ENCODE measurements around the gene TAX1BP1.
A peak's percentile ranks its signal among the peaks of the same experiment; 100 is the strongest.
"Not testable (repeated sequence)": the region's sequence is repeated elsewhere in the genome, so short reads cannot be mapped to it uniquely, and the experiment has no call there.

TAX1BP1 gene

GRCh38 chr7:27737616-27738015 is 2.3 kb upstream of the TAX1BP1 start:
- DNase-seq (ENCODE audit: extremely low read depth in 1 of 2, low read depth in 1 of 2): no peak

- DNase-seq (ENCODE audit: extremely low read depth in 1 of 2, low read depth in 1 of 2): peak in 1 of 2 donors; percentile 3
These were observed 557 bp upstream of the TAX1BP1 start for GRCh38 chr7:27739301-27739908.

GRCh38 chr7:27740449-27741086 is 606 bp downstream of the TAX1BP1 start:
- DNase-seq (ENCODE audit: extremely low read depth in 1 of 2, low read depth in 1 of 2): peak; percentile 76 to 79

GRCh38 chr7:27742091-27742710 is 2.2 kb downstream of the TAX1BP1 start:
- not testable (repeated sequence) for DNase-seq (ENCODE audit: extremely low read depth in 1 of 2, low read depth in 1 of 2)

- no peak for DNase-seq (ENCODE audit: extremely low read depth in 1 of 2, low read depth in 1 of 2)
These were observed 5.2 kb downstream of the TAX1BP1 start for GRCh38 chr7:27745064-27745583.

GRCh38 chr7:27746486-27746885 is 6.5 kb downstream of the TAX1BP1 start:
- no peak for DNase-seq (ENCODE audit: extremely low read depth in 1 of 2, low read depth in 1 of 2)

GRCh38 chr7:27746978-27747377 is 7.0 kb downstream of the TAX1BP1 start:
- DNase-seq (ENCODE audit: extremely low read depth in 1 of 2, low read depth in 1 of 2): no peak

- DNase-seq (ENCODE audit: extremely low read depth in 1 of 2, low read depth in 1 of 2): no peak
These were observed 7.8 kb downstream of the TAX1BP1 start for GRCh38 chr7:27747589-27748368.

GRCh38 chr7:27750316-27750715 is 10.4 kb downstream of the TAX1BP1 start:
- no peak for DNase-seq (ENCODE audit: extremely low read depth in 1 of 2, low read depth in 1 of 2)

- DNase-seq (ENCODE audit: extremely low read depth in 1 of 2, low read depth in 1 of 2): no peak
These were observed 12.1 kb downstream of the TAX1BP1 start for GRCh38 chr7:27751888-27752660.

GRCh38 chr7:27753863-27754262 is 13.9 kb downstream of the TAX1BP1 start:
- DNase-seq (ENCODE audit: extremely low read depth in 1 of 2, low read depth in 1 of 2): no peak

- DNase-seq (ENCODE audit: extremely low read depth in 1 of 2, low read depth in 1 of 2): no peak
These were observed 16.3 kb downstream of the TAX1BP1 start for GRCh38 chr7:27756298-27756697.

GRCh38 chr7:27759491-27759890 is 19.5 kb downstream of the TAX1BP1 start:
- no peak for DNase-seq (ENCODE audit: extremely low read depth in 1 of 2, low read depth in 1 of 2)

- no peak for DNase-seq (ENCODE audit: extremely low read depth in 1 of 2, low read depth in 1 of 2)
These were observed 22.1 kb downstream of the TAX1BP1 start for GRCh38 chr7:27762062-27762461.

GRCh38 chr7:27763983-27764508 is 24.1 kb downstream of the TAX1BP1 start:
- DNase-seq (ENCODE audit: extremely low read depth in 1 of 2, low read depth in 1 of 2): no peak

GRCh38 chr7:27765841-27766240 is 25.9 kb downstream of the TAX1BP1 start:
- no peak for DNase-seq (ENCODE audit: extremely low read depth in 1 of 2, low read depth in 1 of 2)

GRCh38 chr7:27767374-27767773 is 27.4 kb downstream of the TAX1BP1 start:
- DNase-seq (ENCODE audit: extremely low read depth in 1 of 2, low read depth in 1 of 2): no peak

GRCh38 chr7:27771111-27771510 is 31.1 kb downstream of the TAX1BP1 start:
- no peak for DNase-seq (ENCODE audit: extremely low read depth in 1 of 2, low read depth in 1 of 2)

- no peak for DNase-seq (ENCODE audit: extremely low read depth in 1 of 2, low read depth in 1 of 2)
These were observed 34.9 kb downstream of the TAX1BP1 start for GRCh38 chr7:27774717-27775328.

- DNase-seq (ENCODE audit: extremely low read depth in 1 of 2, low read depth in 1 of 2): no peak
These were observed 35.8 kb downstream of the TAX1BP1 start for GRCh38 chr7:27775782-27776181.
